ENCODE results near the gene TOP3A. TPM values are rescaled to one million over a fixed set of nuclear protein-coding genes. Genes with fewer than 3 reads are reported as not detected.
A peak's percentile ranks its signal among the peaks of the same experiment; 100 is the strongest.

Gene TOP3A
- total and polyA plus RNA-seq, 5 donors from 2014 or later: 17.0 to 50.4 (median 19.5) TPM

DNA sequence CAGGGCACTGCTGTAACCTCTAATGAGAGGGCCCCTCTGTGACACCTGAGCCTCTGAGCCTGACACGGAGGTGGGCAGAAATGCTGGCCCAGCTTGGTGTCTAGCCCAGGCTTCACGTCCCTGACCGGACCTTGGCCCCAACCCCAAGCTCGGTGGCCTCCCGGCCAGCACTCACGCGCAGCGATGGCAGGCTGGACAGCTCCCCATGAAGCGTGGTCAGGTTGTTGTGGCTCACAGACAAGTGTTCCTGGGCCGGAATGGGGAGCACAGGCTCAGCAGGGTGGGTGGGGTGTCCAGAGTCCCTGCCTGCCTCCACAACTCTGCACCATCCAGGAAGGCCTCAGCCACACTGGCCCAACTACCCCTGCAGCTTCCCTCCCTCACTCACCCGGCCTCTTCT lies 58.4 kb downstream of the TOP3A start:
- H3K9me3 Mint-ChIP-seq: no peaks in the 10 kb centered on the region
- H3K4me1 Mint-ChIP-seq: peaks cover 0 to 40% (median 20%) of the 10 kb centered on the region in 4 donors
- peaks cover 41% of the 10 kb centered on the region for H3K4me1 ChIP-seq (ENCODE audit: control insufficient read depth, insufficient read depth, low read length, poor library complexity, severe bottlenecking)
- no peak for DNase-seq
- no peak for ATAC-seq (ENCODE audit: low read depth in 2 of 2)
- peaks cover 46% of the 10 kb centered on the region for H3K36me3 ChIP-seq (ENCODE audit: control insufficient read depth, insufficient read depth, low read length)
- H3K27me3 Mint-ChIP-seq: no peaks in the 10 kb centered on the region
- peak overlapping the region; percentile 64 for H3K27ac ChIP-seq (ENCODE audit: insufficient read depth, low read length, poor library complexity, severe bottlenecking)
- H3K9me3 ChIP-seq (ENCODE audit: control insufficient read depth in 2 of 2, low read length in 2 of 2): no peaks in the 10 kb centered on the region
- H3K36me3 Mint-ChIP-seq: no peaks in the 10 kb centered on the region
- no peaks in the 10 kb centered on the region for H3K27me3 ChIP-seq (ENCODE audit: control insufficient read depth, insufficient read depth, low read length)
- peak overlapping the region; percentile 25 to 71 (median 26) for H3K27ac Mint-ChIP-seq
- peak overlapping the region; percentile 69 to 95 (median 72) for H3K4me3 Mint-ChIP-seq
- no peak overlapping the region for H3K4me3 ChIP-seq (ENCODE audit: low read depth, low read length)

DNA sequence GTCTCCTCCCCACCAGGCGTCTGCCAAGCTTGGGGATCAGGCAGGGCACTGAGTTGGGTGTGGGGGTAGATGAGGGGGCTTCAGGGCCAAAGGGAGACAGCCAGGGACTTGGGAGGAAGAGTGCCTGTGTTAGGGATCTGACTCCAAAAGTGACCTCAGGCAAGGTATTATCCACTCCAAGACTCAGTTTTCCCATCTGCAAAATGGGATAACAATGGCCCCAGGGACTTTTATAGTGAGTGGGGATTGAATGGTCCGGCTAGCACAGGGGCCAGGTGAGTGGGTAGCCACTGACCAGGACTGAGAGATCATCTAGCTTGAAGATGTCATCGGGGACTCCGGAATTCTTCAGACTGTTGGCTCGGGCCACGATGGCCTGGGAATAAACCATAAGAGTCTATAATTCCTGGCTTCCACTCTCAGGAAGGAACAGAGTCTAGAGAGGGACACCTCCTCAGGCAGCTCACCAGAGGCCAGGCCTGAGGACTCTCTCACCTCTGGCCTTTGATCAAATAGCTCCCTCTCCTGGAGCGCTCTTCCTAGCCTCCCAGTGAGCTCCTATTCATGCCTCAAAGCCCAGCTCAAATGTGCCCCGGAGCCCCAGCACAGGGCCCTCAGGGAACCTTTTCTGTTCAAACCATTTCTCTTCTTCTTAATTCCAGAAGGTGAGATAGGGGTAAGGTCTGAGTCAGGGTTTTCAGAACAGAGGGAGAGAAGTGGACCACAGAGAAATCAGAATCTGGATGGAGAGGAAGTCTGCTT lies 59.7 kb downstream of the TOP3A start:
- peaks cover 59% of the 10 kb centered on the region for H3K36me3 ChIP-seq (ENCODE audit: control insufficient read depth, insufficient read depth, low read length)
- H3K4me1 ChIP-seq (ENCODE audit: control insufficient read depth, insufficient read depth, low read length, poor library complexity, severe bottlenecking): peaks cover 32% of the 10 kb centered on the region
- no peaks in the 10 kb centered on the region for H3K27me3 ChIP-seq (ENCODE audit: control insufficient read depth, insufficient read depth, low read length)
- H3K4me1 Mint-ChIP-seq: peaks cover 0 to 35% (median 18%) of the 10 kb centered on the region in 4 donors
- no peak for ATAC-seq (ENCODE audit: low read depth in 2 of 2)
- H3K9me3 ChIP-seq (ENCODE audit: control insufficient read depth in 2 of 2, low read length in 2 of 2): no peaks in the 10 kb centered on the region
- no peak overlapping the region for H3K27ac Mint-ChIP-seq
- H3K4me3 ChIP-seq (ENCODE audit: low read depth, low read length): no peak overlapping the region
- H3K27ac ChIP-seq (ENCODE audit: insufficient read depth, low read length, poor library complexity, severe bottlenecking): no peak overlapping the region
- no peaks in the 10 kb centered on the region for H3K9me3 Mint-ChIP-seq
- peaks cover 3% of the 10 kb centered on the region for H3K36me3 Mint-ChIP-seq
- no peak for DNase-seq
- H3K4me3 Mint-ChIP-seq: peak overlapping the region in 2 of 4 donors; percentile 41 to 70
- no peaks in the 10 kb centered on the region for H3K27me3 Mint-ChIP-seq

DNA sequence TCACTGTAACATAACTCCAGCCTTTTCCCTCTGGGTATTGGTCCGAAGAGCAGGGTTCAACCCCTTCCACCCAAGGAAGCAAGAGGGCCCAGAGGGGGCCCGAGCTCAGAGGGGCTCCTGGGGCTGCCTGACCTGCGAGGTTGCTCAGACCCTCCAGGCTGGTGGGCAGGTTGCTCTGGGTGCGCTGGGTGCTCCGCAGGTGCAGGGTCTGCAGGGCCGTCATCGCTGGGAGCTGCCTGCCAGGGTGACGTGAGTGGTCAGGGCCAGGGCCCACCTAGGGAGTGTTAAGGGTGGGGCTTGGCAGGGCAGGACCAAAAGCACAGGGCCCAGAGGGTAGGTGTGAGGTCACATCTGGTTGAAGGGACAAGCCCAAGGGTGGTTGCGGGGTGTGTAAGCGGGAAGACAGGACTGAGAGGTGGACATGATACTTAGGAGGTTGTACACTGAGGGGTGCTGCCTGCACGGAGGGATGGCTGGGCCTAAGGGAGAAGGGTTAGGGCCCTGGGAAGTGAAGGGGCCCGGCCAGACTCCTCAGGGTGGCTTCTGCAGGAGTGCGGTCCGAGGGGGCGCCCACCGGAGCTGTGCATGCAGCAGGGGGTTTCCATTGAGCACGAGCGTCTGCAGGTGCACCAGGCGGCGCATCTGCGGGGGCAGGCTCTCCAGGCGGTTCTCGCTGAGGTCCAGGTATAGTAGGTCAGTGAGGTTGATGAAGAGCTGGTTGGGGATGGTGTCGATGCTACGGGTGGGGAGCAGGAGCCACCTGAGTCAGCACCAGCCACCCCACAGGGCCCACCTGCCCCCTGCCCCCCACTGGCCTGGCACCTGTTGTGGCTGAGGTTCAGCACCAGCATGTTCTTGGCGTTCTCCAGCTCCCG lies 60.6 kb downstream of the TOP3A start:
- Mint-ChIP-seq H3K27me3 (no peaks in the 10 kb centered on the region), H3K9me3 (no peaks in the 10 kb centered on the region), H3K4me1 (peaks cover 0 to 29% (median 14%) of the 10 kb centered on the region in 4 donors), H3K27ac (no peak overlapping the region), H3K4me3 (peak overlapping the region in 1 of 4 donors; percentile 60), H3K36me3 (peaks cover 3% of the 10 kb centered on the region)
- no peaks in the 10 kb centered on the region for H3K27me3 ChIP-seq (ENCODE audit: control insufficient read depth, insufficient read depth, low read length)
- ATAC-seq (ENCODE audit: low read depth in 2 of 2): no peak
- H3K9me3 ChIP-seq (ENCODE audit: control insufficient read depth in 2 of 2, low read length in 2 of 2): no peaks in the 10 kb centered on the region
- H3K4me3 ChIP-seq (ENCODE audit: low read depth, low read length): no peak overlapping the region
- peaks cover 62% of the 10 kb centered on the region for H3K36me3 ChIP-seq (ENCODE audit: control insufficient read depth, insufficient read depth, low read length)
- DNase-seq: no peak
- H3K27ac ChIP-seq (ENCODE audit: insufficient read depth, low read length, poor library complexity, severe bottlenecking): no peak overlapping the region
- peaks cover 25% of the 10 kb centered on the region for H3K4me1 ChIP-seq (ENCODE audit: control insufficient read depth, insufficient read depth, low read length, poor library complexity, severe bottlenecking)

DNA sequence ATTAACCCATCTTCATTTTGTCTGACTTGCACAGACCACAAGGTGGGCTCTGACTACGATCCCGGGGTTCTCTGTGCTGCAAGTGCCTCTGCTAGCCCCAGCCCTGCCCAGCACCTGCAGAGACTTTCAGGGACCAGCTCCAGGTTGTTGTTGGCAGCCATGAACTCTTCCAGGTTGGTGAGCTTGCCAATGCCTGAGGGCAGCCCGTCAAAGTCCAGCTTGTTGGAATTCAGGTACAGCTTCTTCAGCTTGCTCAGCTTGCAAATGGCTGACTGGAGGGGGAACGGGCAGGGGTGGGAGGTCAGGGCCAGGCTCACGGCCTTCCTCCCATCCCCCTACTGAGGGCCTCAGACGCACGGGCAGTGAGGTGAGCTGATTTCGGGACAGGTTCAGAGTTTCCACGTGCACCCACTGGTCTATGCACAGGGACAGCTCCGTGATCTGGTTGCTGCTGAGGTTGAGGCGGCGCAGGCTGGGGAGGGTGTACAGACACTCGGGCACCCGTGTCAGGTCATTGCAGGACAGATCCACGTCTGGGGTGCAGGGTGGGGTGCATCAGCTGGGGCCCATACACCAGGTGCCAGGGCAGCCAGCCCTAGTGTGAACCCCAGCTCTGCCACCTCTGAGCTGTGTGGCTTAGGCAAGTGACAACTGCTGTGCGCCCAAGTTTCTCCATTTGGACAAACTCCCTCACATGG lies 61.5 kb downstream of the TOP3A start:
- H3K27ac ChIP-seq (ENCODE audit: insufficient read depth, low read length, poor library complexity, severe bottlenecking): no peak overlapping the region
- H3K4me3 Mint-ChIP-seq: peak overlapping the region in 1 of 4 donors; percentile 60
- no peak overlapping the region for H3K4me3 ChIP-seq (ENCODE audit: low read depth, low read length)
- peaks cover 0 to 26% (median 14%) of the 10 kb centered on the region in 4 donors for H3K4me1 Mint-ChIP-seq
- DNase-seq (no peak), ATAC-seq (ENCODE audit: low read depth in 2 of 2) (no peak)
- no peak overlapping the region for H3K27ac Mint-ChIP-seq
- H3K27me3 ChIP-seq (ENCODE audit: control insufficient read depth, insufficient read depth, low read length): no peaks in the 10 kb centered on the region
- H3K9me3 ChIP-seq (ENCODE audit: control insufficient read depth in 2 of 2, low read length in 2 of 2): no peaks in the 10 kb centered on the region
- H3K36me3 Mint-ChIP-seq: peaks cover 3% of the 10 kb centered on the region
- peaks cover 21% of the 10 kb centered on the region for H3K4me1 ChIP-seq (ENCODE audit: control insufficient read depth, insufficient read depth, low read length, poor library complexity, severe bottlenecking)
- H3K27me3 Mint-ChIP-seq: no peaks in the 10 kb centered on the region
- no peaks in the 10 kb centered on the region for H3K9me3 Mint-ChIP-seq
- peaks cover 70% of the 10 kb centered on the region for H3K36me3 ChIP-seq (ENCODE audit: control insufficient read depth, insufficient read depth, low read length)

DNA sequence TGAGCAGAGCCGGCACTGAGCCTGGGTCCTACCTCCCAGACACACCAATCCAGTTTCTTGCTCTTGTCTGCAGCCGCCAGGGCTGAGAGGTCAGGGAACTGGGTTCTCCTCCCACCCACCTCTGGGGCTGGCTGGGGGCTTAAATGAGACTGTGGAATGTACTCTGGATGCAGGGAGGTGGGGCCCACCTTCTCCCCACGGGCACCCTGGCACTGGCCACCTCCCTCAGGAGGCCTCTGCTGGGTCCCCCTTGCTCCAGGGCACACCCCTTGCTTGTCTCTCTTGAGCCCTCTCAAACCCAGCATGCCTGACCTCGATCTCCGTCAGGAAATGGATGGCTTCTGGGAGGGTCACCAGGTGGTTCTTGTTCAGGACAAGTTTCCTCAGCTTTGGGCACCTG lies 62.6 kb downstream of the TOP3A start:
- Histone ChIP-seq H3K27ac (ENCODE audit: insufficient read depth, low read length, poor library complexity, severe bottlenecking) (no peak overlapping the region), H3K9me3 (ENCODE audit: control insufficient read depth in 2 of 2, low read length in 2 of 2) (no peaks in the 10 kb centered on the region), H3K4me1 (ENCODE audit: control insufficient read depth, insufficient read depth, low read length, poor library complexity, severe bottlenecking) (peaks cover 12% of the 10 kb centered on the region), H3K4me3 (ENCODE audit: low read depth, low read length) (no peak overlapping the region), H3K27me3 (ENCODE audit: control insufficient read depth, insufficient read depth, low read length) (no peaks in the 10 kb centered on the region), H3K36me3 (ENCODE audit: control insufficient read depth, insufficient read depth, low read length) (peaks cover 81% of the 10 kb centered on the region)
- Mint-ChIP-seq H3K4me3 (no peak overlapping the region), H3K27me3 (no peaks in the 10 kb centered on the region), H3K36me3 (peaks cover 8% of the 10 kb centered on the region), H3K9me3 (no peaks in the 10 kb centered on the region), H3K27ac (no peak overlapping the region), H3K4me1 (peaks cover 0 to 22% (median 11%) of the 10 kb centered on the region in 4 donors)
- ATAC-seq (ENCODE audit: low read depth in 2 of 2) (no peak), DNase-seq (no peak)

DNA sequence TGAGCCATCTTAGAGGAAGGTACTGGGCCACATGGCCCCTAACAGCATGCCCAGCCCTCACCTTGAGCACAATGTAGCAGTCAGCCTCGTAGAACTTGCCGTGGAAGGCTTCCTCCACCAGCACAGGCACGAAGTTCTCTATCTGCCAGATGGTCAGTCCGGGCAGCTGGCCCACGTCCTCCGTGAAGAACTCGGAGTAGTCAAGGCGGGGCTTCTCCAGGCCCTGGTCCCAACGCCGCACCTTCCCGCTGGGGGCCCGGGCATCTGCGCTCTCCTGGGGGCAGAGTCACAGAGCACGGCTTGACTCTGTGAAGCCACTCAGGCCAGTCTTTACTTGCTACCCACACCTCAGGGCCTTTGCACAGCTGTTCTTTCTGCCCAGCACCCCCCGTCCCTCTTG lies 63.6 kb downstream of the TOP3A start:
- Mint-ChIP-seq H3K27ac (no peak overlapping the region), H3K4me3 (peak overlapping the region in 1 of 4 donors; percentile 12), H3K36me3 (peaks cover 8% of the 10 kb centered on the region), H3K4me1 (peaks cover 0 to 12% (median 5%) of the 10 kb centered on the region in 4 donors), H3K9me3 (no peaks in the 10 kb centered on the region), H3K27me3 (no peaks in the 10 kb centered on the region)
- no peak for DNase-seq
- Histone ChIP-seq H3K9me3 (ENCODE audit: control insufficient read depth in 2 of 2, low read length in 2 of 2) (no peaks in the 10 kb centered on the region), H3K4me1 (ENCODE audit: control insufficient read depth, insufficient read depth, low read length, poor library complexity, severe bottlenecking) (peaks cover 2% of the 10 kb centered on the region), H3K27me3 (ENCODE audit: control insufficient read depth, insufficient read depth, low read length) (no peaks in the 10 kb centered on the region), H3K27ac (ENCODE audit: insufficient read depth, low read length, poor library complexity, severe bottlenecking) (no peak overlapping the region), H3K4me3 (ENCODE audit: low read depth, low read length) (no peak overlapping the region), H3K36me3 (ENCODE audit: control insufficient read depth, insufficient read depth, low read length) (peaks cover 85% of the 10 kb centered on the region)
- no peak for ATAC-seq (ENCODE audit: low read depth in 2 of 2)

DNA sequence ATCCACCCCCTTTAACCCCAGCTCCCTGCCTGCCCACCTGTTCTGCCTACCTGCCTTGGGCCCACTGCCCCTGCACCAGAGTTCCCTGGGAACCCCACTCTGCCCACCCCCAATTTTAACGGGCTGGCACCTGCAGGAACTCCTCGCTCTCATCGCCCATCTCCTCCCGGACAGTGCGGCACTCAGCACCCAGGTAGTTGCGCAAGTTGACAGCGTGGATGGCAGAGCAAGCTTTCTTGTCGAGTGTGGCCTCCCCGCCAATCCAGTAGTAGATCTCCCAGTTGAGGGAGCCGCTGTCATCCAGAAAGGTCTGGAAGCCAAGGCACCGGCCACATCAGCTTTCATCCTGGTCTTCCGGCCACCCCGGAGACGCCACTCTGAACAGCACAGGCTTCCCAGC lies 64.1 kb downstream of the TOP3A start:
- Histone ChIP-seq H3K36me3 (ENCODE audit: control insufficient read depth, insufficient read depth, low read length) (peaks cover 85% of the 10 kb centered on the region), H3K4me1 (ENCODE audit: control insufficient read depth, insufficient read depth, low read length, poor library complexity, severe bottlenecking) (no peaks in the 10 kb centered on the region), H3K27ac (ENCODE audit: insufficient read depth, low read length, poor library complexity, severe bottlenecking) (no peak overlapping the region), H3K4me3 (ENCODE audit: low read depth, low read length) (no peak overlapping the region), H3K27me3 (ENCODE audit: control insufficient read depth, insufficient read depth, low read length) (no peaks in the 10 kb centered on the region), H3K9me3 (ENCODE audit: control insufficient read depth in 2 of 2, low read length in 2 of 2) (no peaks in the 10 kb centered on the region)
- no peak overlapping the region for H3K27ac Mint-ChIP-seq
- ATAC-seq (ENCODE audit: low read depth in 2 of 2): no peak
- peaks cover 0 to 8% (median 2%) of the 10 kb centered on the region in 4 donors for H3K4me1 Mint-ChIP-seq
- no peak for DNase-seq
- H3K36me3 Mint-ChIP-seq: peaks cover 8% of the 10 kb centered on the region
- H3K9me3 Mint-ChIP-seq: no peaks in the 10 kb centered on the region
- H3K27me3 Mint-ChIP-seq: no peaks in the 10 kb centered on the region
- H3K4me3 Mint-ChIP-seq: peak overlapping the region in 1 of 4 donors; percentile 12

Measured in CD4-positive, CD25-positive, alpha-beta regulatory T cell (primary cell).